Activated naive CD8-positive, alpha-beta T cell treated with anti-CD3 and anti-CD28 coated beads, Interleukin-2, amount 10 ng/mL, durations not matched to agents 7 days and 5 days (primary cell): ENCODE data around the gene VPS26A. TPM values are rescaled to one million over a fixed set of nuclear protein-coding genes. Genes with fewer than 3 reads are reported as not detected.
"Not testable (repeated sequence)": the region's sequence is repeated elsewhere in the genome, so short reads cannot be mapped to it uniquely, and the experiment has no call there.

Experiments used
- ATAC-seq: fragments of 150-1000 bp; cut with Tn5 transposase; one replicate; pipeline ENCODE4 v1.10.0; 2021; ENCODE audit warnings: low read depth, moderate library complexity
- POLR2A ChIA-PET: fragments of 350-600 bp; sonication (Branson Sonifier 250); formaldehyde crosslinking; loops from one replicate; lab custom pipeline; 2021; ENCODE audit warnings: antibody characterized with exemption; lab: Charles Lee
- DNase-seq: peaks from one replicate; pipeline ENCODE4 v3.0.0; 2021
- H3K27ac Mint-ChIP-seq: one replicate; pipeline ENCODE4 v1.8.0; 2022; ENCODE audit warnings: mild to moderate bottlenecking, mixed read lengths
- H3K27me3 Mint-ChIP-seq: one replicate; pipeline ENCODE4 v1.8.0; 2022; ENCODE audit warnings: mild to moderate bottlenecking, moderate library complexity, mixed read lengths
- H3K36me3 Mint-ChIP-seq: one replicate; pipeline ENCODE4 v1.8.0; 2021; ENCODE audit warnings: mild to moderate bottlenecking, mixed read lengths
- H3K4me1 Mint-ChIP-seq: one replicate; pipeline ENCODE4 v1.8.0; 2021; ENCODE audit warnings: mixed read lengths
- H3K4me3 Mint-ChIP-seq: one replicate; pipeline ENCODE4 v1.8.0; 2022; ENCODE audit warnings: mild to moderate bottlenecking, moderate library complexity, mixed read lengths
- H3K9me3 Mint-ChIP-seq: one replicate; pipeline ENCODE4 v1.8.0; 2021; ENCODE audit warnings: mixed read lengths
- total RNA-seq, 2 experiments: library from RNA; stranded (reverse); gene quantifications; one replicate each; pipeline ENCODE4 v1.2.3, GENCODE V29; 2021

The VPS26A gene
- total RNA-seq, 2 experiments from 2014 or later, result 46.7 to 49.7 TPM

- Mint-ChIP-seq H3K4me1 (peaks cover 6% of the 10 kb centered on the region), H3K27me3 (peaks cover 8% of the 10 kb centered on the region), H3K9me3 (no peaks in the 10 kb centered on the region), H3K36me3 (peaks cover 3% of the 10 kb centered on the region), H3K27ac (no peak overlapping the region), H3K4me3 (no peak overlapping the region)
- ATAC-seq, result no peak
- no peak for DNase-seq
- POLR2A ChIA-PET, result no interaction called here
Observed at GRCh38 chr10:69119896-69120295, 4.1 kb upstream of the VPS26A start.

DNA sequence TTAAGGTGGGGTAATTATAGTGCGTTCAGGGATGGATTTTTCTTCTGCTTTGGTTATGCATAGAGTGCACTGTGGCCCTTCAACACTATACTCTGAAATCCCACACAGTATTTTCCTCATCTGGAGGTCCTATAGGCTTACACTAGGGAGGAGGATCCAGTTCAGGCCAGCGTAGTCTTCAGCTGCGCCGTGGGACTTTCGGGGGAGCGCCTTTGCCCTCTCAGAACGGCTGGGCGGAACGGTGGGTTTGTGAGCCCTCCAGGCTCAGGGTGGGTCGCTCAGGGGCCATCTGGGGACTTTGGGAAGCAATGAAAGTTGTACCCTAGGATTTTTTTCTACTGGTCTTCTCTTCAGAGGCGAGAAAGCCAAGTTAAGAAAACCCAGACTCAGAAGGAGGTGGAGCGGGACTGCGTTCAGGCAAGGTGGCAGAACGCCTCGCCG is 652 bp upstream of the VPS26A start:
- H3K27me3 Mint-ChIP-seq, result peaks cover 3% of the 10 kb centered on the region
- H3K4me1 Mint-ChIP-seq, result peaks cover 19% of the 10 kb centered on the region
- DNase-seq, result no peak
- H3K4me3 Mint-ChIP-seq, result peak overlapping the region; percentile 94
- H3K27ac Mint-ChIP-seq, result peak overlapping the region; percentile 93
- peak; percentile 32 for ATAC-seq
- H3K9me3 Mint-ChIP-seq, result no peaks in the 10 kb centered on the region
- POLR2A ChIA-PET, result no interaction called here
- peaks cover 3% of the 10 kb centered on the region for H3K36me3 Mint-ChIP-seq

DNA sequence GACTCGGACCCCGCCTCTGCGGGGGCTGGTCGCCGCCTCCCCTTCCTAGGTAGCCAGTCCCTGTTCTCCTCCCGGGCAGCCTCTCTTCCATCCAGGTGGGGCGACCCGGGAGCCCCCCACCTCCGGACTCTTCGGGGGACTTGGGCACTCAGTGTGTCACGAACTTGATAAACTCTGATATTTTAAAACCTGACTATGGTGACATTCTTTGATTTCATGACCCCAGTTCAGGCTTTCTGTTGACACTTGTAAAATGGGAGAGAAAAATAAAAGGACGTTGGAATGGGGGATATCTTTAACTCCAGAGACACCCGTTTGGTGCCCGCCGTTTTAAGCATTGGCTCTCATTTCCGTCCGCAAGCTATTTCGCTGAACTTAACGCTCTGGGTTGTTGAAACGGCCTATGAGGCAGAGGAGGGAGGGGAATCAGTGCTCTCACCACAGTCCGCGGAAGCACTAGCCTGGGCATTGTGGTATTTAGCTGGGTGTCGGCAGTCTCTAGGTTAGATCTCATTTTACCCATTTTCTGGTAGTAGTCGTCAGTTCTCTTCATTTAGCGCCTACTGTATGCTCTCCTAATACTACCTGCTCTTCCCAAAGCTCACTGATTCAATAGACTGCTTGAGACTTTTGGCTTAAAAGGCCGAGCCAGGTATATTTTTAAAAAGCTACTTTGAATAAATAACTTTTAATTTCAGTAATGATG is 738 bp downstream of the VPS26A start:
- H3K27ac Mint-ChIP-seq, result peak overlapping the region; percentile 93
- H3K36me3 Mint-ChIP-seq, result peaks cover 3% of the 10 kb centered on the region
- POLR2A ChIA-PET, result interaction anchor here (0.5 to 1.3 kb wide), 11 partner anchors 8 to 268 kb away, joined by 3 to 6 read pairs (median 3); partner anchors contain the start of gene DDX21
- H3K9me3 Mint-ChIP-seq, result no peaks in the 10 kb centered on the region
- peaks cover 3% of the 10 kb centered on the region for H3K27me3 Mint-ChIP-seq
- DNase-seq (peak; percentile 67), ATAC-seq (peak; percentile 19)
- H3K4me3 Mint-ChIP-seq, result peak overlapping the region; percentile 99
- H3K4me1 Mint-ChIP-seq, result peaks cover 22% of the 10 kb centered on the region

- Mint-ChIP-seq H3K9me3 (no peaks in the 10 kb centered on the region), H3K27ac (no peak overlapping the region), H3K36me3 (peaks cover 3% of the 10 kb centered on the region), H3K27me3 (peaks cover 3% of the 10 kb centered on the region), H3K4me1 (peaks cover 26% of the 10 kb centered on the region), H3K4me3 (peak overlapping the region; percentile 99)
- DNase-seq (no peak), ATAC-seq (no peak)
- POLR2A ChIA-PET, result interaction anchor here (0.7 to 1.3 kb wide), 5 partner anchors 9 to 167 kb away, joined by 3 to 4 read pairs (median 3); no protein-coding TSS in a partner anchor
Observed at GRCh38 chr10:69125554-69125953, 1.6 kb downstream of the VPS26A start.

GRCh38 chr10:69130251-69130650 is 6.3 kb downstream of the VPS26A start:
- DNase-seq (no peak), ATAC-seq (peak; percentile 22)
- Mint-ChIP-seq H3K9me3 (no peaks in the 10 kb centered on the region), H3K27me3 (no peaks in the 10 kb centered on the region), H3K36me3 (peaks cover 15% of the 10 kb centered on the region), H3K4me3 (no peak overlapping the region), H3K4me1 (peaks cover 22% of the 10 kb centered on the region), H3K27ac (peak overlapping the region; percentile 17)
- POLR2A ChIA-PET, result no interaction called here

GRCh38 chr10:69139961-69140360 is 16.0 kb downstream of the VPS26A start:
- ATAC-seq (no peak), DNase-seq (no peak)
- peaks cover 11% of the 10 kb centered on the region for H3K36me3 Mint-ChIP-seq
- POLR2A ChIA-PET, result no interaction called here
- H3K27me3 Mint-ChIP-seq, result no peaks in the 10 kb centered on the region
- no peaks in the 10 kb centered on the region for H3K9me3 Mint-ChIP-seq
- H3K4me3 Mint-ChIP-seq, result no peak overlapping the region
- no peak overlapping the region for H3K27ac Mint-ChIP-seq
- H3K4me1 Mint-ChIP-seq, result peaks cover 5% of the 10 kb centered on the region

DNA sequence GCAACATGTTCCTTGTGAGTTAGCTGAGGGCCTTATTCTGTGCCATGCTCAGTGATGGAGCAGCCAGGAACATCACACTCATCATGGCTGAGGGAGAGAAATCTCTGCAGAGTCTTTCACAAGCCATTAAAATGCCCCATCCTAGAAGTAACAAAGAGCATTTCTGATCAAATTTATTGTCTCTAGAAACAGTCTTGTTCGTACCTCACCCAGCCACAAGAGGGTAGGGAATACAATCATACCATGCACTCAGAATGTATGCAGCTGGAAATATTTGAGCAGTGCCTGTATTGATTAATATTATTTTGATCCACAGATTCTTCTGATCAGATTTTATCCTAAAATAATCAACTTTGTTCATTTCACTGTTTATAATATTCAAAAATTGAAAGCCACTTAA is 17.3 kb downstream of the VPS26A start:
- DNase-seq, result no peak
- Mint-ChIP-seq H3K27ac (no peak overlapping the region), H3K27me3 (no peaks in the 10 kb centered on the region), H3K4me3 (no peak overlapping the region), H3K36me3 (peaks cover 7% of the 10 kb centered on the region), H3K4me1 (peaks cover 4% of the 10 kb centered on the region), H3K9me3 (no peaks in the 10 kb centered on the region)
- POLR2A ChIA-PET, result no interaction called here
- ATAC-seq, result no peak

DNA sequence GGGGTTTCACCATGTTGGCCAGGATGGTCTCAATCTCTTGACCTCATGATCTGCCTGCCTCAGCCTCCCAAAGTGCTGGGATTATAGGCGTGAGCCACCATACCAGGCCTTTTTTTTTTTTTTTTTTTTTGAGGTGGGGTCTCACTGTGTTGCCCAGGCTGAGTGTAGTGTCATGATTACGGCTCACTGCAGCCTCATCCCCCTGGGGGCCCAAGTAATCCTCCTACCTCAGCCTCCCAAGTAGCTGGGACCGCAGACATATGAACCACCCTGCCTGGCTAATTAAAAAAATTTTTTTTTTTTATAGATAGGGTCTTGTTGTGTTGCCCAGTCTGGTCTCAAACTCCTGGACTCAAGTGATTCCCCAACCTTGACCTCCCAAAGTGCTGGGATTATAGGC is 18.1 kb downstream of the VPS26A start:
- H3K9me3 Mint-ChIP-seq, H3K27me3 Mint-ChIP-seq, POLR2A ChIA-PET, H3K36me3 Mint-ChIP-seq, H3K4me1 Mint-ChIP-seq, H3K4me3 Mint-ChIP-seq, H3K27ac Mint-ChIP-seq, ATAC-seq, DNase-seq: not testable (repeated sequence)

GRCh38 chr10:69142983-69143382 is 19.0 kb downstream of the VPS26A start:
- H3K4me3 Mint-ChIP-seq, result no peak overlapping the region
- ATAC-seq, result no peak
- POLR2A ChIA-PET, result no interaction called here
- DNase-seq, result no peak
- H3K9me3 Mint-ChIP-seq, result no peaks in the 10 kb centered on the region
- no peak overlapping the region for H3K27ac Mint-ChIP-seq
- peaks cover 11% of the 10 kb centered on the region for H3K4me1 Mint-ChIP-seq
- H3K27me3 Mint-ChIP-seq, result no peaks in the 10 kb centered on the region
- peaks cover 5% of the 10 kb centered on the region for H3K36me3 Mint-ChIP-seq

DNA sequence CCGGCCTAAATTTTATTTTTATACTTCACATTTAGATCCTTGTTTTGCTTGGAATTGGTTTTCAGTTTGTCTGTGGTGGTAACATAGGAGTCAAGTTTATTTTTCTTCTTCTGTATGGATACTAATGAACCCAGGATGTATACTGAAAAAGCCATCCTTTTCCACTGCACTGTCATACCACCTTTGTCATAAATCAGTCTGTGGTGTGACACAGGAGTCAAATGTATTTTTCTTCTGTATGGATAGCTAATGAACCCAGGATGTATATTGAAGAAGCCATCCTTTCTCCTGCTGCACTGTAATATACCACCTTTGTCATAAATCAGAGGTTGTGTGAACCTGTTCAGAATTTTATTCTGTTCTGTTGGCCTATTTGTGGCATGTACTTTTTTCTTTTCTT is 21.4 kb downstream of the VPS26A start:
- ATAC-seq, result no peak

GRCh38 chr10:69145864-69146263 is 21.9 kb downstream of the VPS26A start:
- Mint-ChIP-seq H3K4me1 (peaks cover 18% of the 10 kb centered on the region), H3K9me3 (no peaks in the 10 kb centered on the region), H3K27me3 (no peaks in the 10 kb centered on the region), H3K4me3 (no peak overlapping the region), H3K36me3 (peaks cover 9% of the 10 kb centered on the region), H3K27ac (no peak overlapping the region)
- POLR2A ChIA-PET, result interaction anchor here (0.6 kb wide), 1 partner anchor 29 kb away, joined by 4 read pairs; no protein-coding TSS in a partner anchor
- DNase-seq (no peak), ATAC-seq (no peak)

More for the DNA sequence above, 21.4 kb downstream of the VPS26A start:
- peaks cover 9% of the 10 kb centered on the region for H3K36me3 Mint-ChIP-seq
- peaks cover 17% of the 10 kb centered on the region for H3K4me1 Mint-ChIP-seq
- POLR2A ChIA-PET, result interaction anchor here (0.6 kb wide), 1 partner anchor 29 kb away, joined by 4 read pairs; no protein-coding TSS in a partner anchor
- no peaks in the 10 kb centered on the region for H3K9me3 Mint-ChIP-seq
- no peaks in the 10 kb centered on the region for H3K27me3 Mint-ChIP-seq
- no peak overlapping the region for H3K27ac Mint-ChIP-seq
- DNase-seq, result no peak
- no peak overlapping the region for H3K4me3 Mint-ChIP-seq

DNA sequence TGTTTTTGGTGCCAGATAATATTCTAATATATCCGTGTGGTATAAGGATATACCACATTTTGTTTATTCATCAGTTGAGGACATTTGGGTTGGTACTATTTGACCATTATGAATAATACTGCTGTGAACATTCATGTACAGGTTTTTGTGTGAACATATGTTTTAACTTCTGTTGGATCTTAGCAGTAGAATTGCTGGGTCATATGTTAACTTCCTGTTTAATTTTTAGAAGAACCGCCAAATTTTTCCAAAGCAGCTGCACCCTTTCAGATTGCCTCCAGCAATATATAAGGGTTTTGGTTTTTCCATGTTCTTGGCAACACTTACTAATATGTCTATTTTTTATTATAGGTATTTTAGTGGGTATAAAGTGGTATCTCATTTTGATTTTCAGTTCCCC is 22.8 kb downstream of the VPS26A start:
- Mint-ChIP-seq H3K36me3 (peaks cover 9% of the 10 kb centered on the region), H3K4me3 (no peak overlapping the region), H3K9me3 (no peaks in the 10 kb centered on the region), H3K27me3 (no peaks in the 10 kb centered on the region), H3K27ac (no peak overlapping the region), H3K4me1 (peaks cover 19% of the 10 kb centered on the region)
- ATAC-seq, result no peak
- DNase-seq, result no peak
- POLR2A ChIA-PET, result interaction anchor here (0.6 kb wide), 1 partner anchor 102 kb away, joined by 5 read pairs; no protein-coding TSS in a partner anchor

- ATAC-seq, result no peak
- no peaks in the 10 kb centered on the region for H3K27me3 Mint-ChIP-seq
Observed at GRCh38 chr10:69151984-69152383, 28.0 kb downstream of the VPS26A start.

DNA sequence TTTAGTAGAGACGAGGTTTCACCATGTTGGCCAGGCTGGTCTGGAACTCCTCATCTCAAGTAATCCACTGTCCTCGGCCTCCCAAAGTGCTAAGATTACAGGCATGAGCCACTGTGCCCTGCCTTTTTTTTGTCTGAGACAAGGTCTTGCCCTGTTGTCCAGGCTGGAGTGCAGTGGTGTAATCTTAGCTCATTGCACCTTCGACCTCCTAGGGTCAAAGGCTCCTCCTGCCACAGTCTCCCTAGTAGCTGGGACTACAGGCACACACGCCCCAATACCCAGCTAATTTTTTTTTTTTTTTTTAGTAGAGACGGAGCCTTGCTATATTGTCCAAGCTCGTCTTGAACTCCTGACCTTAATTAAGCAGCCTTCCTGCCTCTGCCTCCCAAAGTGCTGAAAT is 29.2 kb downstream of the VPS26A start:
- Mint-ChIP-seq H3K4me3 (no peak overlapping the region), H3K9me3 (no peaks in the 10 kb centered on the region), H3K27me3 (no peaks in the 10 kb centered on the region), H3K36me3 (peaks cover 10% of the 10 kb centered on the region), H3K27ac (no peak overlapping the region), H3K4me1 (peaks cover 8% of the 10 kb centered on the region)
- no peak for DNase-seq
- POLR2A ChIA-PET, result interaction anchor here (0.7 kb wide), 1 partner anchor 640 kb away, joined by 3 read pairs; no protein-coding TSS in a partner anchor
- ATAC-seq, result no peak

More at GRCh38 chr10:69151984-69152383, 28.0 kb downstream of the VPS26A start:
- POLR2A ChIA-PET, result no interaction called here
- no peak for DNase-seq
- Mint-ChIP-seq H3K36me3 (peaks cover 11% of the 10 kb centered on the region), H3K27ac (no peak overlapping the region), H3K4me1 (peaks cover 13% of the 10 kb centered on the region), H3K9me3 (no peaks in the 10 kb centered on the region), H3K4me3 (no peak overlapping the region)
